PC-9 (cell line): ENCODE results near the gene TSPAN33. TPM values are rescaled to one million over a fixed set of nuclear protein-coding genes. Genes with fewer than 3 reads are reported as not detected.

Experiments used
- BruUV-seq: library from RNA; stranded (reverse); fragments of 400-500 nt; replicated peaks from 2 replicates; lab custom pipeline; 2021; lab: Mats Ljungman, UMichigan
- CTCF ChIA-PET: fragments of 300-600 bp; sonication (Branson Sonifier 250); formaldehyde crosslinking; loops from one replicate; lab custom pipeline; 2022; ENCODE audit warnings: antibody characterized with exemption; lab: Charles Lee
- POLR2A ChIA-PET: fragments of 300-600 bp; sonication (Branson Sonifier 250); formaldehyde crosslinking; loops from one replicate; lab custom pipeline; 2022; ENCODE audit warnings: antibody characterized with exemption; ENCODE audit not compliant: unreplicated experiment; lab: Charles Lee
- DNase-seq, 2 experiments: peaks; one replicate each; pipeline versions ENCODE4 v3.0.0 to v3.0.0-alpha.2; 2015 to 2022; ENCODE audit warnings: mixed read lengths in 1 of 2
- H2AFZ ChIP-seq: fragments of 200-600 bp; sonication (generic); 2 replicates; pipeline ENCODE4 v1.8.1; 2017; ENCODE audit warnings: antibody characterized with exemption
- H3F3A ChIP-seq: fragments of 200-600 bp; sonication (generic); 2 replicates; pipeline ENCODE4 v1.8.1; 2017; ENCODE audit warnings: antibody characterized with exemption, mild to moderate bottlenecking, low read depth; ENCODE audit not compliant: insufficient read depth
- H3K27ac ChIP-seq: fragments of 200-600 bp; sonication (generic); 2 replicates; pipeline ENCODE4 v1.6.1; 2016; ENCODE audit warnings: mixed run types
- H3K27me3 ChIP-seq: fragments of 200-600 bp; sonication (generic); 2 replicates; pipeline ENCODE4 v1.6.1; 2016; ENCODE audit warnings: low read depth, mixed run types; ENCODE audit not compliant: insufficient read depth
- H3K36me3 ChIP-seq: fragments of 200-600 bp; sonication (generic); 2 replicates; pipeline ENCODE4 v1.6.1; 2016; ENCODE audit warnings: low read depth, mixed run types
- H3K4me1 ChIP-seq: fragments of 200-600 bp; sonication (generic); replicated peaks from 2 replicates; pipeline ENCODE4 v1.6.1; 2016; ENCODE audit warnings: mixed run types; ENCODE audit not compliant: insufficient read depth
- H3K4me2 ChIP-seq: fragments of 200-600 bp; sonication (generic); 2 replicates; pipeline ENCODE4 v1.6.1; 2017; ENCODE audit warnings: mixed run types
- H3K4me3 ChIP-seq: fragments of 200-600 bp; sonication (generic); 2 replicates; pipeline ENCODE4 v1.6.1; 2016; ENCODE audit warnings: mixed run types
- H3K79me2 ChIP-seq: fragments of 200-600 bp; sonication (generic); 2 replicates; pipeline ENCODE4 v1.6.1; 2017; ENCODE audit warnings: low read depth, mixed run types
- H3K9me2 ChIP-seq: fragments of 200-600 bp; sonication (generic); 2 replicates; pipeline ENCODE4 v1.8.1; 2017; ENCODE audit warnings: mild to moderate bottlenecking; ENCODE audit not compliant: insufficient read depth
- H3K9me3 ChIP-seq: fragments of 200-600 bp; sonication (generic); 2 replicates; pipeline ENCODE4 v1.8.1; 2016; ENCODE audit warnings: low read depth; ENCODE audit not compliant: insufficient read depth
- H4K20me1 ChIP-seq: fragments of 200-600 bp; sonication (generic); 2 replicates; pipeline ENCODE4 v1.8.1; 2017; ENCODE audit not compliant: insufficient read depth
- EZH2 ChIP-seq: fragments of 200-600 bp; sonication (generic); IDR thresholded peaks from 2 replicates; pipeline ENCODE4 v1.8.0; 2017; ENCODE audit warnings: antibody characterized with exemption, low read depth
- intact Hi-C: fragments of 100-400 bp; cut with micrococcal nuclease; formaldehyde crosslinking; loops from one replicate; pipeline ENCODE4 v1.10.0; 2022; ENCODE audit not compliant: unreplicated experiment
- total RNA-seq: library from RNA; stranded (reverse); gene quantifications from 2 replicates; pipeline ENCODE4 v1.2.3, GENCODE V29; 2021
- TF ChIP-seq, protein P1 (sequence below): fragments of 200-600 bp; sonication (generic); conservative IDR thresholded peaks from 2 replicates; pipeline ENCODE4 v1.6.1; 2017; ENCODE audit warnings: mixed run types, antibody characterized with exemption, mild to moderate bottlenecking, moderate library complexity

Gene TSPAN33
- total RNA-seq, 1 experiment from 2014 or later: 5.8 TPM

GRCh38 chr7:129197771-129198170 lies 53.3 kb downstream of the TSPAN33 start:
- CTCF ChIA-PET: interaction anchor here (0.7 kb wide), 1 partner anchor 34 kb away, joined by 3 read pairs; no protein-coding TSS in a partner anchor
- TF ChIP-seq, protein P1, sequence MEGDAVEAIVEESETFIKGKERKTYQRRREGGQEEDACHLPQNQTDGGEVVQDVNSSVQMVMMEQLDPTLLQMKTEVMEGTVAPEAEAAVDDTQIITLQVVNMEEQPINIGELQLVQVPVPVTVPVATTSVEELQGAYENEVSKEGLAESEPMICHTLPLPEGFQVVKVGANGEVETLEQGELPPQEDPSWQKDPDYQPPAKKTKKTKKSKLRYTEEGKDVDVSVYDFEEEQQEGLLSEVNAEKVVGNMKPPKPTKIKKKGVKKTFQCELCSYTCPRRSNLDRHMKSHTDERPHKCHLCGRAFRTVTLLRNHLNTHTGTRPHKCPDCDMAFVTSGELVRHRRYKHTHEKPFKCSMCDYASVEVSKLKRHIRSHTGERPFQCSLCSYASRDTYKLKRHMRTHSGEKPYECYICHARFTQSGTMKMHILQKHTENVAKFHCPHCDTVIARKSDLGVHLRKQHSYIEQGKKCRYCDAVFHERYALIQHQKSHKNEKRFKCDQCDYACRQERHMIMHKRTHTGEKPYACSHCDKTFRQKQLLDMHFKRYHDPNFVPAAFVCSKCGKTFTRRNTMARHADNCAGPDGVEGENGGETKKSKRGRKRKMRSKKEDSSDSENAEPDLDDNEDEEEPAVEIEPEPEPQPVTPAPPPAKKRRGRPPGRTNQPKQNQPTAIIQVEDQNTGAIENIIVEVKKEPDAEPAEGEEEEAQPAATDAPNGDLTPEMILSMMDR: no peak
- TF ChIP-seq EZH2: no peak
- intact Hi-C loops: no loop called here

GRCh38 chr7:129199406-129199805 lies 54.9 kb downstream of the TSPAN33 start:
- POLR2A ChIA-PET: no interaction called here

More at GRCh38 chr7:129197771-129198170, 53.3 kb downstream of the TSPAN33 start:
- Histone ChIP-seq H3K4me2 (no peak overlapping the region), H3K27ac (no peak overlapping the region), H3K36me3 (no peaks in the 10 kb centered on the region), H3K4me3 (no peak overlapping the region), H3K79me2 (no peaks in the 10 kb centered on the region), H2AFZ (no peak overlapping the region), H4K20me1 (no peaks in the 10 kb centered on the region), H3K27me3 (no peaks in the 10 kb centered on the region), H3K9me2 (no peaks in the 10 kb centered on the region), H3K4me1 (no peaks in the 10 kb centered on the region), H3F3A (no peaks in the 10 kb centered on the region), H3K9me3 (no peaks in the 10 kb centered on the region)
- no peak for DNase-seq
- POLR2A ChIA-PET: no interaction called here
- no TSS peak for BruUV-seq

DNA sequence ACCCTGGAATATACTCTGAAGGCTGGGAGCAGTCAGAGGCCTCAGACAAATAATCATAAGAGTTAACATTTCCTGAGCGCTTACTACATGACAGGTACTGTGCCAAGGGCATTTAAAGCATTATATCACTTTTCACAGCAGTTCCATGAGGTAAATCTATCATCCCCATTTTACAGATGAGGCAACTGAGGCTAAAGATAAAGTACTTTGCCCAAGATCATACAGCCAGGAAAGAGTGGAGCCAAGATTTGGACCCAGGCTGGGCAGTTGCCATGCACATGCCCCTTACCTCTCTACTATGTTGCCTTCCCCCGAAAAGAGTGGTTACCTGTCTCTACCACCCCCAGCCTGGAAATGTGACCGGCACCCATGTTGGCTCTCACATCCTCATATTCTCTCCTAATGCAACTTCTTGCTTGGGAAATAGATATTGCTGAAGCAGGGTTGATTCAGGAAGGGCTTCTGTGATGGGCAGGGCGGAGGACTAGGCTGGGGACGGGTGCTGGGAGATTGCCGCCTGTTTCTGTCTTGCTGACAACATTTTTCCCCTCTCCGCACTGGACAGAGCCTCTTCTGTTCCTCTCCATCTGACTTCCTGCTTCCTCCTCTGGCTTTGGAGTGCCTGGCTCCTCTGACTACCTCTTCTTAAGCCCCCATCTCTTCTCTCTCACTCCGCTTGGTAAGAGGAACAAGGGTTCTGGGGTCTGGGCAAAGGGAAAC lies 57.7 kb downstream of the TSPAN33 start:
- Histone ChIP-seq H2AFZ (no peak overlapping the region), H4K20me1 (no peaks in the 10 kb centered on the region), H3K4me2 (no peak overlapping the region), H3K4me1 (no peaks in the 10 kb centered on the region), H3K9me3 (no peaks in the 10 kb centered on the region), H3K36me3 (no peaks in the 10 kb centered on the region), H3K27ac (no peak overlapping the region), H3K79me2 (no peaks in the 10 kb centered on the region), H3K9me2 (no peaks in the 10 kb centered on the region), H3F3A (no peaks in the 10 kb centered on the region), H3K4me3 (no peak overlapping the region), H3K27me3 (no peaks in the 10 kb centered on the region)
- BruUV-seq: no TSS peak
- intact Hi-C loops: no loop called here
- CTCF ChIA-PET: interaction anchor here (1.4 kb wide), 1 partner anchor 39 kb away, joined by 3 read pairs; no protein-coding TSS in a partner anchor
- no peak for DNase-seq
- POLR2A ChIA-PET: no interaction called here
- TF ChIP-seq, protein P1: no peak
- TF ChIP-seq EZH2: no peak

More at GRCh38 chr7:129199406-129199805, 54.9 kb downstream of the TSPAN33 start:
- Histone ChIP-seq H3K27me3 (no peaks in the 10 kb centered on the region), H3F3A (no peaks in the 10 kb centered on the region), H3K36me3 (no peaks in the 10 kb centered on the region), H3K4me1 (no peaks in the 10 kb centered on the region), H2AFZ (no peak overlapping the region), H3K27ac (no peak overlapping the region), H3K4me2 (no peak overlapping the region), H3K9me2 (no peaks in the 10 kb centered on the region), H4K20me1 (no peaks in the 10 kb centered on the region), H3K9me3 (no peaks in the 10 kb centered on the region), H3K79me2 (no peaks in the 10 kb centered on the region), H3K4me3 (no peak overlapping the region)
- intact Hi-C loops: no loop called here
- TF ChIP-seq, protein P1: no peak
- TF ChIP-seq EZH2: no peak
- CTCF ChIA-PET: no interaction called here
- DNase-seq: no peak
- no TSS peak for BruUV-seq
